Activated naive CD4-positive, alpha-beta T cell treated with anti-CD3 and anti-CD28 coated beads, Interleukin-2, amount 50 U/mL, for 16 hours (primary cell): Measurements from ENCODE around the gene ZNF485.
"Not testable (repeated sequence)": the region's sequence is repeated elsewhere in the genome, so short reads cannot be mapped to it uniquely, and the experiment has no call there.

Experiments used
- DNase-seq: peaks from one replicate; pipeline ENCODE4 v3.0.0-alpha.2; 2020

The ZNF485 gene

GRCh38 chr10:43607199-43607573, 948 bp downstream of the ZNF485 start:
- DNase-seq, result no peak

DNA sequence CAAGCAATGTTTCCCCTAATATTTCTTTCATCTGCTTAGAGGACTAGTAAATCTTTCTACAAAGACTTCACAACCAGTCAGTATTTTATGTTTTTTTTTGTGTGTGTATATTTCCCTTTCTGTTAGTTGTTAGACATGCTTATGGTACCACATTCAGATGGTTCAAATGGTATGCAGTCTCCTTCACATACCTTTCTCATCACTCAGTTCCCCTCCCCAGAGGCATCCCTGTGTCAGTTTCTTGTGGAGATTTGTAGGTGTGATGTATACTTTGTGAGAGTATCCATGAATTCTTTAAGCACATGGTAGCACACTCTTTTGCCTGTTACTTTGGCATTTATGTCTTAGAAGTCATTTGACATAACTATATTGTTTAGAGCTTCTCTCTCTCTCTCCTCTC, 4.4 kb downstream of the ZNF485 start:
- no peak for DNase-seq

DNA sequence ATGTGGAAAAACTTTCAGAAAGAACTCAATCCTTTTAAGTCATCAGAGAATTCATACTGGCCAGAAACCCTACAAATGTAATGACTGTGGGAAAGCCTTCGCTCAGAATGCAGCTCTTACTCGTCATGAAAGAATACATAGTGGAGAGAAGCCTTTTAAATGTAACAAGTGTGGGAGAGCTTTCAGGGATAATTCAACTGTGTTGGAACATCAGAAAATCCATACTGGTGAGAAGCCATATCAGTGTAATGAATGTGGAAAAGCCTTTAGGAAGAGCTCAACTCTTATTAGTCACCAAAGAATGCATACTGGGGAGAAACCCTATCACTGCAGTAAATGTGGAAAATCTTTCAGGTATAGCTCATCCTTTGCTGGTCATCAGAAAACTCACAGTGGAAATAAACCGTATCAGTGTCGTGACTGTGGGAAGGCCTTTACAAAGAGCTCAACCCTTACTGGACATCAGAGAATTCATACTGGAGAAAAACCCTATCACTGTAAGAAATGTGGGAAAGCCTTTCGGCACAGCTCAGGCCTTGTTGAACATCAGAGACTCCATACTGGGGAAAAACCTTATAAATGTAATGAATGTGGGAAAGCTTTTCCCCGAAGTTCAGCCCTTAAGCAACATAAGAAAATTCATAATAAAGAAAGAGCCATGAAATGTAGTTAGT, 10.6 kb downstream of the ZNF485 start:
- no peak for DNase-seq

DNA sequence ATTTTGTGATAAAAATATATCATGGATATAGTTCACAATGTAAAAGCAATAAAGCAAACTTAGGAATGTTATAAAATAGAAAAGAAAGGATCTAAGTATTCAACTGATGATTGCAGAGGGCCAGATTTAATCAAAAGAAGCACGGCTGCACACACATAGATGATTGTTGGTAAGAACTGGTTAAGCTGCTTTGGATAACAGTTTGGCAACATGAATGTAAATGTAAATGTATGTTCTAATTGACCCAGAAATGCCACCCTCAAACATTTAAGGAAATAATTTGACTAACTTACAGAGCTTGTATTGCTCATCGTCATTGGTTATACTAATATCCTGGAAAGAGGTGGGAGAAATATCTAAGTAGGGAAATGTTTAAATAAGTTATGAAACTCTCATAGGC, 13.1 kb downstream of the ZNF485 start:
- no peak for DNase-seq

DNA sequence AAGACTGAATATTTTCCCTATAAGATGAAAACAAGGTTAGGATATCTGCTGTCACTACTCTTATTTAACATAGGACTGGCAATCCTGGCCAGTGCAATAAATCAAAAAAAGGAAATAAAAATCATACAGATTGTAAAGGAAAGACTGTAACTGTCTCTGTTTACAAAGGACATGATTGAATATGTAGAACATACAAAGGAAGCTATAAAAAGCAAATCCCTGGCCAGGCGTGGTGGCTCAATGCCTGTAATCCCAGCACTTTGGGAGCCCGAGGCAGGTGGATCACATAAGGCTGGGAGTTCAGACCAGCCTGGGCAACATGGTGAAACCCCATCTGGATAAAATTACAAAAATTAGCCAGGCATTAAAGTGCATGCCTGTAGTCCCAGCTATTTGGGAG, 15.8 kb downstream of the ZNF485 start:
- no peak for DNase-seq

DNA sequence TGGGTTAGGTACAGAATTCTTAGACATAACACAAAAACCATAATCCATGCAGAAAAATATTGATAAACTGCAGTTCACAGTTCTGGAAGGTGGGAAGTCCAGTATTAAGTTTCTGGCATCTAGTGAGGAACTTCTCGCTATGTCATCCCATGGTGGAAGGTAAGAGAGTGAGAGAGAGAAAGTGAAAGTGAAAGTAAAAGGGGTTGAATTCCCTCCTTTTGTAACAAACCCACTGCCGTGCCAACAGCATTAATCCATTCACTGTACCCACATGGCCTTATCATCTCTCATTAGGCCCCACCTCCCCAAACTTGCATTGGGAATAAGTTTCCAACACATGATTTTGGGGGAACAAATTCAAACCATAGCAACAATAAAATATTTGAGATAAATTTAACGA, 17.1 kb downstream of the ZNF485 start:
- DNase-seq, result no peak

- no peak for DNase-seq
Measured at GRCh38 chr10:43627942-43628341, 21.7 kb downstream of the ZNF485 start.

- no peak for DNase-seq
Measured at GRCh38 chr10:43628956-43629355, 22.7 kb downstream of the ZNF485 start.

DNA sequence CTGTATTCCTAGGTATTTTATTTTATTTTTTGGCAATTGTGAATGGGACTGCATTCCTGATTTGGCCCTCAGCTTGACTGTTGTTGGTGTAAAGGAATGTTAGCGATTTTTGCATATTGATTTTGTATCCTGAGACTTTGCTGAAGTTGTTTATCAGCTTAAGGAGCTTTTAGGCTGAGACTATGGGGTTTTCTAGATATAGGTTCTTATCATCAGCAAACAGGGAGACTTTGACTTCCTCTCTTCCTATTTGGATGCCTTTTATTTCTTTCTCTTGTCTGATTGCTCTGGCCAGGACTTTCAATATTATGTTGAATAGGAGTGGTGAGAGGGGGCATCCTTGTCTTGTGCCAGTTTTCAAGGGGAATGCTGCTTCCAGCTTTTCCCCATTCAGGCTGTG, 29.6 kb downstream of the ZNF485 start:
- DNase-seq, result not testable (repeated sequence)

GRCh38 chr10:43640603-43641002, 34.4 kb downstream of the ZNF485 start:
- DNase-seq, result no peak

GRCh38 chr10:43644252-43644651, 38.0 kb downstream of the ZNF485 start:
- DNase-seq, result no peak

GRCh38 chr10:43645866-43646265, 39.6 kb downstream of the ZNF485 start:
- DNase-seq, result no peak

GRCh38 chr10:43647576-43647975, 41.3 kb downstream of the ZNF485 start:
- no peak for DNase-seq

DNA sequence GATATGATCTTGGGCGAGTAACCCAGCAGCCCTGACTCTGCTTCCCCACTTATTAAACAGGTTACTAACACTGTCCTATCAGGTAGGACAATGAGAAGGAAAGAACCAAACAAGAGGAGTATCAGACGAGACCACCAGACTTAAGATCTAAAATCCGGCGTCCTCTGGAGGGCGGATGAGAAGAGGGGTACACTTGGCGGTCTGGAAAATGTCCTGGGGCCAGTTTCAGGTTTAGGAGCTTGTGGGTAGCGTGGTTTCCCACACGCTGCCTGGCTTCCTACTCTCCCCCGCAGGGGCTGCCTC, 41.8 kb downstream of the ZNF485 start:
- DNase-seq, result no peak

DNA sequence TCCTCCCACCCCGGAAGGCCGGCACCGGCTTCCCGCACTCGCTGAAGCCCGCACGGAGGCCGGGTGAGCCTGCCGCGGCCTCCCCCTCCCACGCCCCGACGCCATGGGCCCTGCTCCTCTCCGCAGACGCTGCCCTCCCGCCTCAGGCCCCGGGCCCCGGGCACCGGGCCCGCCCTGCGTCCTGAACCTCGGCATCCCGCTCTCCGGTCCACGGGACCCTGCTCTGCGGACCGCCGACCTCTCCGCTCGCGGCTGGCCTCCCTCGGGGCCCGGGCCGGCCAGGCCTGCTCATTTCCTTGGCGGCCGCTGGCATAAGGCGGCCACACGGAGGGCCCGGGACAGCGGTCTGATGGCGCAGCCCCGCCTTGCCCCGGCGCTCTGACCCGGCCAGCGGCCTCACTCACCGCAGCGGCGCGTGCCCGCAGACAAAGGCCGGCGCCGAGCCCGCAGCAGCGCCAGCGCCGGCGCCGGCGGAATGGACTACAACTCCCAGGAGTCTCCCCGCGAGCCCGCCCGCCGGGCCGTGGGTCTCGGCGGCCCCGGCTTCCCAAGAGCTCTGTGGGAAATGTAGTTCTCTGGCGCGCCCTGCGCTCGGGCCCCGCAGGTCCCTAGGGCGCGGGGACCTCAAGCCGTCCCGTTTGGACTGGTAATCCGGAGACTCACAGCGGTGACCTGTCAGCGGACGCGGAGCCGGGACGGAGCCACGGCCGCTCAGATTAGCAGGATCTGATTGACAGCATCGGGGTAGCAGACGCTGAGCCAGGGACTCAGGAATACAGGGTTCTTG, 42.4 kb downstream of the ZNF485 start, which contains the start of gene ZNF32:
Gene ZNF32, minus strand, starts transcription at position 484 of the 787 bp plus-strand sequence. CDS start 2,748 bp downstream, outside the sequence.
- peak; percentile 84 for DNase-seq

- DNase-seq, result peak; percentile 14
Measured at GRCh38 chr10:43649185-43649523, 42.9 kb downstream of the ZNF485 start.

- no peak for DNase-seq
Measured at GRCh38 chr10:43653746-43654145, 47.5 kb downstream of the ZNF485 start.

GRCh38 chr10:43655311-43655710, 49.1 kb downstream of the ZNF485 start:
- no peak for DNase-seq

- no peak for DNase-seq
Measured at GRCh38 chr10:43658227-43658626, 52.0 kb downstream of the ZNF485 start.

DNA sequence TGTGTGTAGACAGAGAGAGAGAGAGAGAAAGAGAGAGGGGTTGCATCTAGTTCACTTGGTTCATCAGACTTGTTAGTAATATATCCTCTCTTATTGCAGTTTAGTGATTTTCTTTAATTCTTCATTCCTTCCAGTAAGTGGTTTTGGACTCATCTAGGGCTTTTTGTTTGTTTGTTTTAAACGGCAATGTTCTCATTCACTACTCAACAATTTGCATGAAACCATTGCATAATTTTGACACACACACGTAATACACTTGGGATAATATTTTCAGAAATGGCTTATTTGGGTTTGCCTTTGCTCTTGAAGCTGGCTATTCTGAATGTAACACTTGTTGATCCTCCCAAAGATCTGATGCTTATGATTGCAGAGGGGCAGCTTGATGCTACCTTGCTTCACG, 58.8 kb downstream of the ZNF485 start:
- DNase-seq, result no peak

- no peak for DNase-seq
Measured at GRCh38 chr10:43666552-43666951, 60.3 kb downstream of the ZNF485 start.

DNA sequence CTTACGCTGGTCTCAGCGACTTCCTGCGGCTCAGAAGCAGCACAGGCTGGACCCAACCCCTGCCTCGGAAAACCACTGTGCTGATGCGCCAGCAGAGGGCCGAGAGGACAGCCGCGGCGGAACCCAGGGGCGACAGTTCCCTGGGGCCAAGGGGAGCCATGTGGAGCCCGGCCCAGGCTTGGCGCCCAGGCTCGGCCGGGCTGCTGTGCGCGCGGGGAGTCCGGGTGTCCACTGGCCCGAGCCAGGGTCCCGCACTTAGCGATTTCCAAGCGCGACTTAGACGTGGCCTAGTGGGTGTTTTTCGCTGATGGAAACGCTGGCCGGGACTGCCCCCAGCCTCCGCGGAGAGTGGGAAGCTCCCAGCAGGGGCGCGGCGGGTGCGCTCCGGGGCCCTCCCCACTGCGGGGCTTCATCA, 61.1 kb downstream of the ZNF485 start:
- no peak for DNase-seq
